HL-60/S4 treated with phorbol 12-myristate 13-acetate at 8.2 ng/mL for 4 days and 3 days (cell line): Measurements from ENCODE around the gene TMED10.

Source experiments
- in situ Hi-C: fragments of 300-500 bp; cut with MboI; formaldehyde crosslinking; loops from 2 replicates; pipeline ENCODE4 v1.15.0; 2022; ENCODE audit warnings: low sequenced_read_pairs

The TMED10 gene

DNA sequence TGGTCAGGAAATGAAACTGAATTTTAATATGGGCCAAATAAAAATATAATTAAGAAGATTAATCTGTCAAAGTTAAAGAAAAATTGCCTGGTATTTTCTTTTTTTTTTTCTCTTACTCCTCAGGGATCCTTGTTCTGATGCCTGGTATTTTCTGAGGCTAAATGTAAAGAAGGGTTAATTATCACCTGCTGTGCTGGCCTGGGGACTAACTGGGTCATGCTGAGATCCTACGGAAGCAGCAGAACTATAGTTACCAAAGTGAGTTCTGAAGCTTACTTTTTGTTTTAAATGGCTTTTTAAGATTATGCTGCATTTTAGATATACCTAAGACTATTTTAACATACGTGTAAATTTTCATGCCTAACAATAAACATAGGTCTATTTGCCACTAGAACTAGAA lies 83.7 kb downstream of the TMED10 start:
- in situ Hi-C loops, result loop anchor here (25.0 kb wide), 1 partner anchor 230 kb away; no protein-coding TSS in a partner anchor

DNA sequence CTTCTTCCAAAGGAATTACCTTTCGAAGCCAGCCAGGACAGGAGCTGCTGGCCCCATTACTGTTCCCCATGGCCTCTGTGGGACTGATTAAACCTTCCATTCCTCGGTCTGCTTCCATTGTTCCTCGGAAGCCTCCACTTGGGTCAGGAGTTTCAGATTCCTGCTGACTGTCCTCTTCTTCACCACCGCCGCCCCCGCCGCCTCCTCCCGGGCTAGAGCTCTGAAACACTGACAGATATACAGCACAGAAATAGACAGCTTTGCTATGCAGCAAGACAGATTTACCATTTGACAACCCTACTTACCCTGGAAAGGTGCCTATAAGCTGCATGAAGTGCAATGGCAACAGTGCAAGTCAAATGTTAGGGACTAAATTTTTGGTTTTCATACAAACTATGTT lies 85.2 kb downstream of the TMED10 start:
- in situ Hi-C loops, result loop anchor here (25.0 kb wide), 1 partner anchor 229 kb away; no protein-coding TSS in a partner anchor

DNA sequence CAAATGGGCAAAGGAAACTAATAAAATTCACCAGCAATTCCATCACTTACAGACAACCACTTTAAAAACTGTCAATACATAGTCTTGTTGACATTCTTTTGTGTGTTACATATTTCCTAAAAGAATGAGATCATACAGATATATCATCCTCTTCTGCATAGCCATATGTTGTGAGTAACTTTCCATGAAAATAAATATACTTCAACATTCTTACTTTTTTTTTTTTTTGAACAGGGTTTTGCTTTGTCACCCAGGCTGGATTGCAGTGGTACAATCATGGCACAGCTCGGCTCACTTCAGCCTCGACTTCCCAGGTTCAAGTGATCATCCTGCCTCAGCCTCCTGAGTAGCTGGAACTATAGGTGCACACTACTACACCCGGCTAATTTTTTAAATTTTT lies 86.1 kb downstream of the TMED10 start:
- in situ Hi-C loops, result loop anchor here (25.0 kb wide), 1 partner anchor 228 kb away; no protein-coding TSS in a partner anchor

DNA sequence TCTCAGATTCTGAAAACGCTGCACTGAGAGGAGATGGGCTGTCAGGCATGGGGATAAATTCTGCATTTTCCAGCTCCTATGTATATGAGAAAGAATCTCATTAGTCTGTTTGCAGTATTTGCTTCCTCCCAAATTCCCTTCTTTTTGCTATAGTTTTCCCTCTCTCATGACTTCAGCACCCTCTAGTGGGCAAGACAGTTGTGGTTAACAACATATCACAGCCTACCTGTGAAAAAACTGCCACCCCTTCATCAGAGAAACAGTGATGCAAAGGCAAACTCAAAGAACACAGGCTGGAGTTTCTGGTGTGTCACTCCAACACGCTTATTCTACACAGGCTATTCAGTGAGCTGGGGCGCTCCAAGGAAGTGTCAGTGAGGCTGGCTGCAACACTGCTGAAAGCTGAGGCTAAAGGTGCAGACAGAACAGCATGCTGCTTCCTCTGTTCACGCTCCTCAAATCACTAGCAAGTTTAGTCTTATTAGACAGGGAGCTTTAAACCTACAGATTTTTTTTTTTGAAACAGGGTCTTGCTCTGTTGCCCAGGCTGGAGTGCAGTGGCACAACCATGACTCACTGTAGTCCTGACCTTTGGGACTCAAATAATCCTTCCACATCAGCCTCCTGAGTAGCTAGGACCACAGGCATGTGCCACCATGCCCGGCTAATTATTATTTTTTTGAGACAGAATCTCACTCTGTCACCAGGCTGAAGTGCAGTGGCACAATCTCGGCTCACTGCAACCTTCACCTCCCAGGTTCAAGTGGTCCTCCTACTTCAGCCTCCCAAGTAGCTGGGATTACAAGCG lies 87.6 kb downstream of the TMED10 start:
- in situ Hi-C loops, result loop anchor here (25.0 kb wide), 1 partner anchor 226 kb away; no protein-coding TSS in a partner anchor

DNA sequence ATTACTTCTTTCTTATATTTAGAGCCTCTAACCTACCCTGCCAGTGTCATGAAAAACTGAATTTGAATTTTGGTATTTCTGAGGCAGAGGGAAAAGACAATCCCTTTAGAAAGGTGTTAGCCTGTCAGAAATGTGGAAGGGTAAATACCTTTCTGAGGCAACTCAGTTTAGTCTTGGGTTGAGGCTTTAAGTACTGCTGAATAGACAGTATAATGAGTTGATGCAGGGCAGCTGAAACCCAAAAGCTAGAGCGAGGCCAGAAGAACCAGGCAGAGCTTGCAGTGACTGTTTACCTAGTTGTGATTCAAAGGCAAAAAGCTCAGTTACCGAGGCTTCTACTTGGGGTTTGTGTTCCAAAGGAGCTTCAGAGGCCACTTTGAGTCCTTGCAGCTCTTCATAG lies 88.3 kb downstream of the TMED10 start:
- in situ Hi-C loops, result loop anchor here (25.0 kb wide), 1 partner anchor 226 kb away; no protein-coding TSS in a partner anchor

DNA sequence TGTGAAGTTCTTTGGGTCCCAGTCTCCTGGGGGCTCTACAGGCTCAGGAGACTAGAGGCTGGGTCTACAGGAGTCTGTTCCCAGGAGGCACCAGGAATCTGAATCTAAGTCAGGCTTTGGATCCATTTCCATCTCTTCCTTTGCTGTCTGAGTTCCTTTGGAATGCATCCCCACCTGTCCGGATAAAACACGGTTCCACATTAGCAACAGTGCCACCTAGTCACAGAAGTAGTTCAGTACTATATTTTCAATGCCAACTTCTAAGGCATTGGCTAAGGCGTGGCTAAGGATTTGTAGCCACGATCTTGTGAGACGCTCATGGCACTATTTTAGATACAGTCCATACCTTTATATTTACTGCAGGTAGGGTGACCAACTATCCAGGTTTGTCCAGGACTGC lies 91.9 kb downstream of the TMED10 start:
- in situ Hi-C loops, result loop anchor here (25.0 kb wide), 1 partner anchor 222 kb away; no protein-coding TSS in a partner anchor

DNA sequence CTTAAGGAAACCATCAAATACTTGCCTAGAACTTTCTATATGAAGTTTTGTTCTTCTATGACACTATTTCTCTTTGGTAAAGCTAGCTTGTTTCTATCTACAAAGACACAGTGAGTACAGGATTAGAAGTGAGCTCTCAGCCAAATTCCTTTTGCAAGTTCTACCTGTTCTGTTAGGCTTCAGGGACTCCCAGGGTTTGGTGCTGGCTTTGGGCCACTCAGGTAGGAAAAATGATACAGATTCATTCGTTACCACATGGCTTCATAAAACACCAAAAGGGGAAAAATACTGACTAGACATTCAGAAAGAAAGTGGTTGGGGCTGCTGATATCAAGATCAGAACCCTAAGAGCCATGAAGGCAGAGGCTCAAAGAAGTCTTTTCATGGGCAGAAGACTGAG lies 93.1 kb downstream of the TMED10 start:
- in situ Hi-C loops, result loop anchor here (25.0 kb wide), 1 partner anchor 221 kb away; no protein-coding TSS in a partner anchor

DNA sequence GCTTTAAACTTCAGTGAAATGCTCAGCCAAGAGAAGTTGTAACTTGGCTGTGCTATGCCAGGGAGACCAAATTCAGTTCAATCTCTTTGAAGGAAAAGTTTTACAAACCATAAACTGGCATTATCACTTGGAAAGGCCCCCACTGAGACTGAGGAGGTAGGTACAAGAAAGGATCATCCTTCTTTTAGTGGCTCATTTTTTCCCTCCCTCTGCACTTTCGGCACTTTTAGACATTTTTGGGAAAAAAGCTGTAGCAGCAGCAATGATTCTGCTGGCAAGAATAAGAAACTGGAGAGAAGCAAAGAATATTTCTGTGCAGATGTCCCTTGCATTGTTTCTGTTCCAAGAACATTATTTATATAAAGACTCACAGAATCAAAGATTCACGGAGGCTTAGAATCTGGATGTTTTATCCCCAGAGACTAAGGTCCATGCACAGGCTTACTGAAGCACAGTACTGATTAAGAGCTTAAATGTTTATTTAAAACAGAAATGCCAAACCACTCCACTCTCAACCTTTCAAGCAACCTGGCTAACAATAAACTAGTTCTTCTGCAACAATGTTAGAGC lies 94.7 kb downstream of the TMED10 start:
- in situ Hi-C loops, result loop anchor here (25.0 kb wide), 1 partner anchor 219 kb away; no protein-coding TSS in a partner anchor
